GM18511 (cell line): ENCODE data around the gene MLF2.

Experiments used
- ATAC-seq: cut with Tn5 transposase; IDR thresholded peaks from one replicate; pipeline ENCODE4 v1.9.1; 2021; ENCODE audit warnings: mild to moderate bottlenecking, moderate library complexity; ENCODE audit not compliant: unreplicated experiment

Gene MLF2, protein sequence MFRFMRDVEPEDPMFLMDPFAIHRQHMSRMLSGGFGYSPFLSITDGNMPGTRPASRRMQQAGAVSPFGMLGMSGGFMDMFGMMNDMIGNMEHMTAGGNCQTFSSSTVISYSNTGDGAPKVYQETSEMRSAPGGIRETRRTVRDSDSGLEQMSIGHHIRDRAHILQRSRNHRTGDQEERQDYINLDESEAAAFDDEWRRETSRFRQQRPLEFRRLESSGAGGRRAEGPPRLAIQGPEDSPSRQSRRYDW

DNA sequence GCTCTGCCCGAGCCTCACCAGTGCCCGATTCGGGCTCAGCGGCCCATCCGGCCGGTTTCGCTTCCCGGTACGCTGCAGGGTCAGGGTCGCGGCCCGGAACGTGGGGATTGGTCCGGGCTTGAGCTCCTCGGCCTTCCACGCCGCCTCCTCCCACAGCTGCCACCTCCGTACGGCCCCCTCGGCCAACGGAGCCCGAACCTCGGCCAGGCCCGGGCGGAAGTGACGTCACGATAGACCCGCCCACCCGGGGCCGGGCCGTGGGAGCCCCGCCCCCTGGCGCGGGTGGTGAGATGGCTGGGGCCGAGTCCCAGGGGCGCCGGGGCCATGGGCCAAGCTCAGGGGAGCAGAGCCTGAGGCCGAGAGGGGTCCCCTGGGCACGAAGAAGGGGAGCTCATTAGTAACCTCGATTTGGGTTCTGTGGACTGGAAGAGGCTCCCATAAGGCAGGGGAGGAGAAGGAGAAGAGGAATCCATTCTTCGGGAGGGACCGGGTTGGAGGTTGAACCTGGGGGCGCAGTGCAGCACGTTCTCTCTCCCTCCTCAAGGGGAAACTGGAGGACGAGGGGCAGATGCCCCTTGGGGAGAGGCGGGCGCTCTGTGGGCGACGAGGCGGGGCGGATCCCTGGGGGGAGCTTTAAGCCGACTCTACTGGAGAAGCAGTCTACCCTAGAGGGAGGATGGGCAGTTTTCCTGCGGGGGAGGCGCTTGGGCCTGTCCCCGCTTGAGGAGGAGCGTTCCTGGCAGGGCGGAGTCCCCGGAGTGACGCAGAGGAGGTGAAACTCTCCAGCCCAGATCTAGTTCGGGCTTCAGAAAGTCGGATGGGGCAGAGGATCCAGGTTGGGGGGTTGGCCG is at the start of gene MLF2:
TSS of gene MLF2 (minus strand) at position 221 of the 851 bp plus-strand sequence. CDS start 807 bp downstream, outside the sequence.
- peak; percentile 86 for ATAC-seq

DNA sequence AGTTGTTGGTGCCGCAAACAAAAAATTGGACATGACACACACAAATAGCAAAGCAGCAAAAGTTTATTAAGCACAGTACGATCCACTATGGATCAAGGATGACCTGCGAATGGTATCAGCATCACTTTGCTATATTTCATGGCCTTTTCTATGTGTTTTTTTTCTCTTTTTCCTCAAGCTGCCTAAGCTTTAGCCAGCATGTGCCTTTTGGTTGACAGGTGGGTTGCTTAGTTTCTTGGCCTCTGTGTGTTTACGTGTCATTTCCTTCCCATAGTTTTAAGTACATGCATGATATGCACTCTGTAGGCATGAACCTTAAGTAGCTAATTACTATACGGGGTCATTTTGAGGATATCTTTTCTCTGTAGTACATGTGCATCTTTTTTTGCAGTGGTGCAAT is 46.2 kb upstream of the MLF2 start:
- no peak for ATAC-seq

DNA sequence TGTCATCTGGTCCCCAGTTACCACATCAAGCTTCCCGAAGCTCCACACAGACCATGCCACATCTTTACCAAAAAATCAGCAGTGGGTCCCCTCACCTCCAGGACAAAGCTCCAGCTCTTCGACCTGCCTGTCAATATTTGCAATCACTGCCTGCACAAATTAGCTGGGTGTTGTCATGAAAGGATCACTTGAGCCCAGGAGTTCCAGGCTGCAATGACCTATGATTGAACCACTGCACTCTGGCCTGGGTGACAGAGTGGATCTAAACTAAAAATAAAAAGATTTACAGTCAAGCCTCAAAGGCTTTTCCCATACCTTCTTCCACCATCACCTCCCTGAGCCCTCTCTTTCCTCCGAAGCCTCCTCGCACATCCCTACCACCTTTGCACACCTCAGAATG is 43.6 kb upstream of the MLF2 start:
- ATAC-seq, result no peak

DNA sequence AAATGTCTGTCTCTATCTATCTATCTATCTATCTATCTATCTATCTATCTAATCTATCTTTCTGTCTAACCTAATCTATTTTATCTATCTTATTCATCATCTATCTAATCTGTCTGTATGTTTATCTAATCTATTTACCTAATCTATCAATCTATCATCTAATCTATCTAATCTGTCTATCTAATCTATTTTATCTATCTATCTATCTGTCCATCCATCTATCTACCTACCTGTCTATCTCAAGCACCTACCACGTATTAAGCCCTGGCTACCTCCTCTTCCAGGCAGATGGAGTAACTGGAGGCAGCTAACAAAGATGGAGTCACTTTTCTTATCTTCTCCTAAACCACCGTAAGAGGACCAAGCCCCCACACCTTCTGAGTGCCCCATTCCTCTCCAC is 42.1 kb upstream of the MLF2 start:
- no peak for ATAC-seq

DNA sequence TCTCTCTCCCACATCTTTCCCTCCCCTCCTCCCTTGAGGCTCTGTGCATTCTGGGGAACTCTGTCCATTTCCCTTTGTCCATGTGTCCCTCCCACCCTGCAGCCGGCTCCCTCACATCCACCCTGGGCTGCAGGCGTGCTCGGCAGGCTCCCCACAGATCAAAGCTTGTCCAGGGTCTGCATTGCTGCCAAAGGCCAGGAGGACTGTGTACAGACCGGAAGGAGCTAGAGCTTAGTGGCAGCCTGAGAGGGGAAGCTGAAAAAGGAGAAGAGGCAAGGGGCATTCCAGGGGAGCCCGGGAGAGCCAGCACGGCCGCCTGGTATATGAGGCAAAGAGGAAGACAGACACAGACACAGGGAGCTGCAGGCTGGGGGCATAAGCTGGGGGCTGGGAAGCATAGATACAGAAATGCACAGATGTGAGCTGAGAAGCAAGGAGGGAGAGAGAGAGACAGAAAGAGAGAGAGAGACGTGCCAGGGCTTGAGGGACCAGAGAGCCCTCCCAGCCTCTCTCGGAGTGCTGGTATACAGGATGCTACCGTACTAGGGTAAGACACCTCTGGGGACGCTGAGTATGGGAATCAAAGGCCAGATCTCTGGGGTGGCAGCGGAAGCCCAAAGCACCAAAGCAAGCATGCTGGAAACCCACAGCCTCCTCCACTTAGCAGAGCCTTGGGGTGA is 39.7 kb upstream of the MLF2 start:
- peak; percentile 61 for ATAC-seq

DNA sequence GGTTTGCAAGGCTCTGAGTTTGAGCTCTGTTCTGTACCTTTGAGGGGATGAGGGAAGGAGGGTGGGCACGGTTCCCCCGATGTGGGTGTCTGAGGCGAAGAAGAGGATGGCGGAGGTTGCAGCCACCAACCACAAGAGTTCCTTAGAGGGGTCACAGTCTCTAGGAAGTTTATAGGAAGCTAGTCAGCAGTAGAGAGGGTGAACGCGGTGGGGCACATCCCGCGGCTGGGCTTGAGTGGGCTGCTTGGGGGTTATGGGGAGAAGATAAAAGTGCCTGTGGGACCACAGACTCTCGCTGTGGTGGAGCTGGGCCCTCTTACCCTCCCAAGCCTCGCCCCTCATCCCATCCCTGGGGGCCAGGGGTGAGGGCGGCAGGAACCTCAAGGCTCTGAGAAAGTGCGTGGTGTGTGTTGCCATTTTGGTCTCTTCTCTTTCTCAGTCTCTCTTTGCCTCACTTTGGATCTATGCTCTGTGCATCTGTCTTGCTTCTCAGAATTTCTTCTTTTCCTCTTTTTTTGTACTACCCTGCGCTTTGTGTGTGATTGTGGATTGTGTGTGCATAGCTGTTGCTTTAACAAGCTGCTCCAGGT is 39.1 kb upstream of the MLF2 start:
- ATAC-seq, result no peak

DNA sequence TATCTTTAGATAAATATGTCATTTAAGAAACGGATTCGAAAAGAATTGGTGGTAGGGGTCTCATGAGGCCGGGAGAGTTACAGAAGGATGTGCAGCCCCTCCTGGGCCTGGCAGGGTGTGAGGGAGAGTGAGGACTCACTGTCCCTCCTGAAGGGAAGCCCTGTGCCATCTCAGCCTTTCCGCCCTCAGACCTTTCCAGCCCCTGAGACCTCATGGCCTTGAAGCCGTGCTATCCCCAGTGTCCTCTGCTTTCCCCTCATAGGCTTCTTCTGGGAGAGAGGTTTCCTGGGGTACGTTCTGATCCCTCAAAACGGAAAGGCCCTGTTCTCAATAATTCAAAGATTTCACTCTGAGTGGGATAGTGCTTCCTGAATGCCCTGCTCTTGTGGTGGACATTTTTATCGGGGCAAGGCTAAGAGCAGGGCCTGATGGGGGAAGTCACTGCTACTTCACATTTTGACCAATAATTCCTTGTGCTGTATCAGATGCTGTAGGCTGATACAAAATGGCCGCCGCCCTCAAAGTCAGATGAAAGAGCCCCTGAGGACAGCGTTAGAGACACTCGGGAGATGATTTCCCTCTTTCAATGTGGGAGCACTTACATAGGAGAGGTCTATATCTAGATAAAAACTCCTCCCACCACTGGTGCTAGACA is 37.7 kb upstream of the MLF2 start:
- no peak for ATAC-seq

DNA sequence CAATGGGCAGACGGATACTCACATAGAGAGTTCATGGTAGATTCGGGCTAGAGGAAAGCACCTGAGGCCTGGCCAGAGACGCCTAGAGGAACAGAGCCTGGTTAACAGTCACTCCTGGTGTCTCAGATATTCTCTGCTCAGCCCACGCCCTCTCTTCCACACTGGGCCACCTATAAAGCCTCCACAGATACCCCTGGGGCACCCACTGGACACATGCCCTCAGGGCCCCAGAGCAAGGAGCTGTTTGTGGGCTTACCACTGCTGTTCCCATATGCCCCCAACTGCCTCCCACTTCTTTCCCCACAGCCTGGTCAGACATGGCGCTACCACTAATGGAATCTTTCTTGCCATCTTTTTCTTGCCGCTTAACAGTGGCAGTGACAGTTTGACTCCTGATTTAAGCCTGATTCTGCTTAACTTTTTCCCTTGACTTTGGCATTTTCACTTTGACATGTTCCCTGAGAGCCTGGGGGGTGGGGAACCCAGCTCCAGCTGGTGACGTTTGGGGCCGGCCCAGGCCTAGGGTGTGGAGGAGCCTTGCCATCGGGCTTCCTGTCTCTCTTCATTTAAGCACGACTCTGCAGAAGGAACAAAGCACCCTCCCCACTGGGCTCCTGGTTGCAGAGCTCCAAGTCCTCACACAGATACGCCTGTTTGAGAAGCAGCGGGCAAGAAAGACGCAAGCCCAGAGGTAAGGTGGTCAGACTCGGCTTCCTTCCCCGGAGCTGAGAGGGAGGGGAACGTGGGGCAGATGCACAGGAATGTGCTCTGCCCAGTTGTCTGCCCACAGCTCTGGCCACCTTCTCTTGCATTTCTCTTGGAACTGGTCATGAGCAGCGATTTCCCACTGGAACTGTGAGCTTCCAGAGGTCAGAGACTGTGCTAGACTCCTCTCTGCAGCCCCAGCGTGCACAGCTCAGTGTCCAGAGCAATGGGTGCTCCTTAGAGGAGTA is 36.3 kb upstream of the MLF2 start, which contains the start of gene CD4:
TSS of gene CD4 (plus strand) at position 557 of the 953 bp plus-strand sequence. CDS start 10,611 bp downstream, outside the sequence.
- ATAC-seq, result no peak

DNA sequence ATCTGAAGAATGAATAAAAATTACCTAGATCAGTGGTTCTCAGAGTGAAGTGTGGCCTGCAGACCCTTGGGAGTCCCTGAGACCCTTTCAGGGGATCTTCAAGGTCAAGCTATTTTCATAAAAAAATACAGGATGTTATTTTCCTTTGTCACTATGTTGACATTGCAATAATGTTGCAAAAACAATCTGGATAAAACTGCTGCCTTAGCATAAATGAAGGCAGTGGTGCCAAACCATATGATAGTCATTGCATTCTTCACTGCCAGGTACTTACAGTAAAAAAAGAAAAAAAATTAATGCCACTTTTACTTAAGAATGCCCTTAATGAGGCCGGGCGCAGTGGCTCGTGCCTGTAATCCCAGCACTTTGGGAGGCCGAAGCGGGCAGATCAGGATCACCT is 34.4 kb upstream of the MLF2 start:
- no peak for ATAC-seq

DNA sequence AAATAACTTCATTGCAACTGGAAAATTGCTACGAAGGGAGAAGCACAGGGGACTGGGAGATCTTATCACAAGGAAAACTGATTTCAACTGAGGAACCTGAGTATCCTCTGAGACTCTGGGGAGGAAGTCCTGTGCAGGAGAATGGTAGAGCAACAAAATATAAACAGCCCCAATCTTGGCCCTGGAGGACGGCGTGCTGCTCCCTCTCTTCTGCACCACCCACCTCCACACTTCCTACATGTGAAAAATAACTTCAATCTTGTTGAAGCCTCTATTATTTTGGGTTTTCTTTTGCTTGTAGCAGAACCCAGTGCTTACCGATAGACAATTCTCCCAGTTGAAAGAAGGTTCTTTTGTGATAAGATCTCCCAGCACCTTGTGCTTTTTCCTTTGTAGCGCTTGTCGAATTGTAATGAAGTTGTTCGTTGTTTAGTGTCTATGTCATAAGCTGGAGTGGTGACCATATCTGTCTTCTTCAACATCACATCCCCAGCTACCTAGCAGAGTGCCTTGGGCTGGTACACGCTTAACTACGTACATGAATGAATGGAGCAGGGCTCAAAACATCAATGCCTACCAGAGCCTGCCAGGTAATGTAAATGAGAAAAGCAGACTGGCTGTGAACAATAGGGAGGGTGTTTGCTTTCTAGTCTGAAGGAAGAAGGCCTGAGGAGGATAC is 33.6 kb upstream of the MLF2 start:
- no peak for ATAC-seq

DNA sequence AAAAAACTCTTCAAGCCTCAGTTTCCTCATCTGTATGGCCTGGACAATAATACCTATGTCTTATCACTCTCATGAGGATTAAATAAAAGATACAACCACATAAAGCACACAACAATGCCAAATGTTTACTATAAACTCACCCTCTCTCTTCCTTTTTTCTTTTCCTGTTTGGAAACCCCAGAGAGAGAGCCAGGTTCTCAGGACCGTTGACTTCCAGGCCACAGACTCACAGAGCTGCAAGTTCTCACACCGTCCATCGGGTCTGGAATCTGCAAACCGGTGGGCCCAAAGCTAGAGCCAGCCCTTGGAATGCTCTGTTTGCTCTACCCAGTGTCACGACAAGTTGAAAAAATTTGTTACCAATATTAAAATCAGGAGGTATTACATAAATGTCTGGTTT is 31.8 kb upstream of the MLF2 start:
- no peak for ATAC-seq

DNA sequence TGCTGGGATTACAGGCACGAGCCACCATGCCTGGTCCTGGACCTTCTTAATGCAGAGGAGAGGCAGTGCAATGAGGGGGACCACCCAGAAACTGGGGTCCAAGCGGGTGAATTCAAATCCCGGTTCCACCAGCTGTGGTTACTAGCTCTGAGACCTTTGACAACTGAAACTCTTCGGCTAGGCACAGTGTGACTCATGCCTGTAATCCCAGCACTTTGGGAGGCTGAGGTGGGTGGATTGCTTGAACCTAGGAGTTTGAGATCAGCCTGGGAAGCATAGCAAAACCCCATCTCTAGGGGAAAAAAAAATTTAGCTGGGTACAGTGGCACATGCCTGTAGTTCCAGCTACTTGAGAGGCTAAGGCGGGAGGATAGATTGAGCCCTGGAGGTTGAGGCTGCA is 31.4 kb upstream of the MLF2 start:
- no peak for ATAC-seq

DNA sequence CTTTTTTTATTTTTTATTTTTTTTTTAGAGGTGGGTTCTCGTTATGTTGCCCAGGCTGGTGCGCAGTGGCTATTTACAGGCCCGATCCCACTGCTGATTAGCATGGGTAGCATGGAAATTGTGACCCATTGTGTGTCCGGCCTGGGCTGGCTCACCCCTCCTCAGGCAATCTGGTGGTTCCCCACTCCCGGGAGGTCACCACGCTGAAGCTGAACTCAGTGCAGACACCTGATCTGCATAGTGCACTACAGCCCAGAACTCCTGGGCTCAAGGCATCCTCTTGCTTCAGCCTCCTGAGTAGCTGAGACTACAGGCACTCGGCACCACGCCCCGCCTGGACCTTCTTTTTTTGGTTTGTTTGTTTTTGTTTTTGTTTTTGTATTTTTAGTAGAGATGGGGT is 30.9 kb upstream of the MLF2 start:
- no peak for ATAC-seq

DNA sequence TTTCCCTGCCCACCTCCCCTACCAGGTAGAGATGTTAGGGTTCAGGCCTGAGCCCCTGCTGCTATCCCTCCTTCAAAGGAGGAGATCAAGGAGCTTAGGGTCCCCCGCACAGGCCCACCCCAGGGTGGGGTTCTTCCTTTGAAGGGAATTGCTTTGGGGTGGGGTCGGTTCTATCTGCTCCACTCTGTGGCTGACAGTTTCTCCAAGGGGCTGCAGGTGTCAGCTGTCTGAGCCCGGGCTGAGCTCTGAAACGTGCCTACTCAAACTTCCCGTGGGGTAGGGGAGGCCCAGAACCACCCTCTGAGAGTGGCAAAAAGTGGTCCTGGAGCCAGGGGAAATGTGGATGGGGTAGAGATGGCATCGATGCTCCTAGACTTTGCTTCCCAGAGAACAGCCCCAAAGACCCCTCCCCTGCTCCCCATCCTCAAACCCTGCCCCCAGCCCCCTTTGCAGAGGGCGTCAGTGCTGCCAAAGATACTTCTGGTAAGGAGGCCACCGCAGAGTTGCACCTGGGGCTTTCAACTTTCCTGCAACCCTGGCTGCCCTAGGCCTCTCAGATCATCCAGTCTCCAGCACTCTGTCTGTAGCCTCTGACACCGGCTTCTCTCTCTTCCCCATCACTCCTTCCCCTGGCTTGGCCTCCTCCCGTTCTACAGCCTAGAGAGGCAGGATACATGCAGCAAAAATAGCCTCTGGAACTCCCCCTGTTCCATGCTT is 30.1 kb upstream of the MLF2 start:
- ATAC-seq, result no peak

DNA sequence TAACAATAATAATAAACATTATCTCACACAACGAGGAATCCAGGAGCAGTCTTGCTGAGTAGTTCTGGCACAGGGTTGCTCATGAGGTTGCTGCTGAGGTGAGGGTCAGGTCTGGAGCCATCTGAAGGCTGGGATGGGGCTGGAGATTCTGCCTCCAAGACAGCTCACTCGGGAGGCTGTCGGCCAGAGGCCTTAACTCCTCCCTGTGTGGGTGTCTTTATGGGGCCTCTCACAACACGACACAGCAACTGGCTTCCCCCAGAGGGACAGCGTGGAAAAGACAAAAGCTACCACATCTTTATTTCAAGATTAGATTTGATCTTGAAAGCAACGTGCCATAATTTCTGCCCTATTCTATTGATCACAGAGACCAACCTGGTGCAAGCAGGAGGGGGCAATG is 29.2 kb upstream of the MLF2 start:
- no peak for ATAC-seq

DNA sequence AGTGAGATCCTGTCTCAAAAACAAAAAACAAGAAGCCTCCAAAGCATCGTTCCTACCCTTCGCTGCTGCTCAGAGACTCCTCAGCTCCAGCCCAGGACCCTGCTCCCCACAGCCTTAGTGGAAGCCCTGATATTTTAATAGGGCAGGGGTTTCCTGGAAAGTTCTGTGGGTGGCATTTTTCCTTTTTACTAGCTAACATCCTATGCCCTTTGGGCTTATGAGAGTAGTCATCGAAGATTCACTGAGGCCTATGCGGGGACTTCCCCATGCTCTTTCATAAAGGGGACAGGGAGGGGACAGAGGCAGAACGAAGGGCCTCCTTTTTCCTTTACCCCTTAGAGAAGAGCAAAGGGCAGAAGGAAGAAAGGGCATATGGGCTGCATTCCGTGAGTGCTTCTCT is 27.6 kb upstream of the MLF2 start:
- no peak for ATAC-seq

DNA sequence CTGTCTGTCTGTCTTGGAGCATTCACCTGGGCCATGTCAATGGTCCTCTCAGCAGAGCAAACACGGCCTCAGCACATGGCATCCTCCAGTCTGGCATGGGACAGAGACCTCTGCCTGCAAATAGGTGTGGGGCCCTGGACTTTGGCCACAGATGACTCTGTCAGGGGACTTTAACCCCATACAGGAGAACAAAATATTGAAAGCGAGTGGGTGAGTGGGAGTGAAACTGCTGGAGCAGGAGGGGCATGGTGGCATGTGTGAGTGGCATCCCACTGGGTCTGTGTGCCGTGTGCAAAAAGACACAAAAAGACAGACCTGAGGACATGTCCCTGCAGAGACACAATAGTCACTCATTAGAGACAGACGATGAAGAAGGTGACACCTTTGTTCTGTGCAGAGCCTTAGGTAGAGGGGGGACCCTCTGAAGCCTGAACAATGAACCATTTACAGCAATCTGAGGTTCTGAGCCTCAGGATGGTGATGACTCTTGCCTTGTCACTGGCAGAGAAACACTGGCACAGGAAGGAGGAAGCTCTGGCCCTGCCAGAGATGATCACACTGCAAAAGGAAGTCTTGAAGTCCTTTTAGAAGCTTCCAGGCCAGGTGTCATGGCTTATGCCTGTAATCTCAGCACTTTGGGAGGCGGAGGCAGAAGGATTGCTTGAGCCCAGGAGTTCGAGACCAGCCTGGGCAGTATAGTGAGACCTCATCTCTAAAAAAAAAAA is 26.9 kb upstream of the MLF2 start:
- no peak for ATAC-seq
